DOHH2 (cell line): ENCODE results near the gene RNF17.

Source experiments
- H3F3A ChIP-seq: fragments of 200-600 bp; sonication (generic), shearing (Covaris generic); 2 replicates; pipeline ENCODE4 v1.6.0; 2016; ENCODE audit warnings: antibody characterized with exemption, mild to moderate bottlenecking; ENCODE audit not compliant: control insufficient read depth, insufficient read depth
- H3K27ac ChIP-seq: fragments of 200-600 bp; sonication (generic); 2 replicates; pipeline ENCODE4 v1.5.1; 2014; ENCODE audit warnings: low read depth, mild to moderate bottlenecking, low read length, moderate library complexity
- H3K27me3 ChIP-seq: fragments of 200-600 bp; sonication (generic); 2 replicates; pipeline ENCODE4 v1.6.1; 2014; ENCODE audit warnings: mild to moderate bottlenecking, low read length, mixed read lengths; ENCODE audit not compliant: control insufficient read depth
- H3K36me3 ChIP-seq: fragments of 200-600 bp; sonication (generic); 2 replicates; pipeline ENCODE4 v1.6.1; 2014; ENCODE audit warnings: mild to moderate bottlenecking, low read length, moderate library complexity, mixed read lengths; ENCODE audit not compliant: control insufficient read depth
- H3K4me1 ChIP-seq: fragments of 200-600 bp; sonication (generic); 2 replicates; pipeline ENCODE4 v1.6.1; 2014; ENCODE audit warnings: mild to moderate bottlenecking, low read length, mixed read lengths; ENCODE audit not compliant: control insufficient read depth
- H3K4me2 ChIP-seq: fragments of 200-600 bp; sonication (generic); 2 replicates; pipeline ENCODE4 v1.6.0; 2014; ENCODE audit warnings: mild to moderate bottlenecking, low read length, moderate library complexity
- H3K4me3 ChIP-seq: fragments of 200-600 bp; sonication (generic); 2 replicates; pipeline ENCODE4 v1.5.1; 2014; ENCODE audit warnings: mild to moderate bottlenecking, low read length, mixed read lengths
- H3K79me2 ChIP-seq: fragments of 200-600 bp; sonication (generic); 2 replicates; pipeline ENCODE4 v1.6.1; 2014; ENCODE audit warnings: mild to moderate bottlenecking, low read length, mixed read lengths; ENCODE audit not compliant: control insufficient read depth
- H3K9me2 ChIP-seq: fragments of 200-600 bp; sonication (generic); replicated peaks from 2 replicates; pipeline ENCODE4 v1.6.1; 2014; ENCODE audit warnings: mild to moderate bottlenecking, low read length, mixed read lengths; ENCODE audit not compliant: control insufficient read depth
- H3K9me3 ChIP-seq: fragments of 200-600 bp; sonication (generic); 2 replicates; pipeline ENCODE4 v1.6.1; 2014; ENCODE audit warnings: antibody characterized with exemption, low read length, mixed read lengths; ENCODE audit not compliant: control insufficient read depth, insufficient read depth
- H4K20me1 ChIP-seq: fragments of 200-600 bp; sonication (generic); 2 replicates; pipeline ENCODE4 v1.6.0; 2014; ENCODE audit warnings: low read depth, mild to moderate bottlenecking, antibody characterized with exemption, low read length, moderate library complexity; ENCODE audit not compliant: control insufficient read depth, insufficient read depth
- CTCF ChIP-seq: fragments of 200-600 bp; sonication (generic); IDR thresholded peaks from one replicate; pipeline ENCODE4 v1.5.1; 2014; ENCODE audit warnings: antibody characterized with exemption, mild to moderate bottlenecking, low read depth, low read length; ENCODE audit not compliant: poor library complexity, severe bottlenecking
- EZH2phosphoT487 ChIP-seq: fragments of 200-600 bp; sonication (generic); IDR thresholded peaks from 2 replicates; pipeline ENCODE4 v1.6.1; 2017; ENCODE audit warnings: borderline replicate concordance, mild to moderate bottlenecking, antibody characterized with exemption, low read length, moderate library complexity, mixed read lengths

Gene RNF17

GRCh38 chr13:24911133-24911908 lies 147.4 kb downstream of the RNF17 start:
- TF ChIP-seq CTCF, result no peak
- no peak for TF ChIP-seq EZH2phosphoT487
- Histone ChIP-seq H3K4me3 (no peak overlapping the region), H3K27ac (no peak overlapping the region), H3K36me3 (peaks cover 50% of the 10 kb centered on the region), H3K9me2 (no peaks in the 10 kb centered on the region), H3F3A (no peaks in the 10 kb centered on the region), H3K9me3 (no peaks in the 10 kb centered on the region), H3K4me1 (no peaks in the 10 kb centered on the region), H3K79me2 (peaks cover 40% of the 10 kb centered on the region), H4K20me1 (no peaks in the 10 kb centered on the region), H3K27me3 (no peaks in the 10 kb centered on the region), H3K4me2 (no peak overlapping the region)

- peaks cover 7% of the 10 kb centered on the region for H3K4me1 ChIP-seq
- H3K4me3 ChIP-seq, result no peak overlapping the region
- TF ChIP-seq EZH2phosphoT487 (no peak), CTCF (no peak)
- peaks cover 91% of the 10 kb centered on the region for H3K79me2 ChIP-seq
- H4K20me1 ChIP-seq, result no peaks in the 10 kb centered on the region
- no peaks in the 10 kb centered on the region for H3F3A ChIP-seq
- H3K27ac ChIP-seq, result no peak overlapping the region
- H3K9me2 ChIP-seq, result no peaks in the 10 kb centered on the region
- no peak overlapping the region for H3K4me2 ChIP-seq
- no peaks in the 10 kb centered on the region for H3K9me3 ChIP-seq
- no peaks in the 10 kb centered on the region for H3K27me3 ChIP-seq
- H3K36me3 ChIP-seq, result peaks cover 16% of the 10 kb centered on the region
Observed at GRCh38 chr13:24916464-24916863, 152.5 kb downstream of the RNF17 start.

- peaks cover 66% of the 10 kb centered on the region for H3K79me2 ChIP-seq
- peak overlapping the region; percentile 69 for H3K4me2 ChIP-seq
- no peaks in the 10 kb centered on the region for H3K9me2 ChIP-seq
- peaks cover 6% of the 10 kb centered on the region for H3F3A ChIP-seq
- no peaks in the 10 kb centered on the region for H3K9me3 ChIP-seq
- peaks cover 14% of the 10 kb centered on the region for H3K4me1 ChIP-seq
- no peak for TF ChIP-seq CTCF
- no peak for TF ChIP-seq EZH2phosphoT487
- peak overlapping the region; percentile 93 for H3K4me3 ChIP-seq
- no peak overlapping the region for H3K27ac ChIP-seq
- no peaks in the 10 kb centered on the region for H4K20me1 ChIP-seq
- peaks cover 8% of the 10 kb centered on the region for H3K36me3 ChIP-seq
- no peaks in the 10 kb centered on the region for H3K27me3 ChIP-seq
Observed at GRCh38 chr13:24921003-24921402, 157.0 kb downstream of the RNF17 start.
